HG03139 (cell line): ENCODE measurements around the gene ITFG1.
"Not testable (repeated sequence)": the region's sequence is repeated elsewhere in the genome, so short reads cannot be mapped to it uniquely, and the experiment has no call there.

Experiments used
- ATAC-seq: cut with Tn5 transposase; IDR thresholded peaks from one replicate; pipeline ENCODE4 v1.9.1; 2021; ENCODE audit not compliant: unreplicated experiment

ITFG1 gene

DNA sequence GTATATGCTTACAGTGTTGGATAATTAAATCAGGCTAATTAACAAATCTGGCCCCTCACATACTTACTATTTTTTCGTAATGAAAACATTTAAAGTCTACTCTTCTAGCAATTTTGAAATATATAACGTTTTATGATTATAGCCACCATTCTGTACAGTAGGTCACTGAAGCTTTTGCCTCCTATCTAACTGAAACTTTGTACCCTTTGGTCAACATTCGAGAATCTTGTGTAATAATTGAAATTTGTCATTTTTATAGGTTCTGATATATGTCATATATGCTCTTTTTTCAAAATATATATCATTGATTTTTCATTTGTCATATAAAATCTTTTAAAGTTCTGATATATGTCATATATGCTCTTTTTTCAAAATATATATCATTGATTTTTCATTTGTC, 12.9 kb upstream of the ITFG1 start:
- no peak for ATAC-seq

DNA sequence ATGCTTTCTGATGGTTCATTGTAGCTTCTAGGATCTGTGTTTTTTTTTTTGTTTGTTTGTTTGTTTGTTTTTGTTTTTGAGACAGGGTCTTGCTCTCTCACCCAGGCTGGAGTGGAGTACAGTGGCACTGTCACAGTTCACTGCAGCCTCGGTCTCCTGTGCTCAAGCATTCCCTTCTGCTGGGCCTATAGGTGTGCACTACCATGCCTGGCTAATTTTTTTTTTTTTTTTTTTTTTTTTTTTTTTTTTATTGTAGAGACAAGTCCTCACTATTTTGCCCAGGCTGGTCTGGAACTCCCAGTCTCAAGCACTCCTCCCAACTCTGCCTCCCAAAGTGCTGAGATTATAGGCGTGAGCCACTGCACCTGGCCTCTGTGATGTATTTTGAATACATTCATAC, 12.1 kb upstream of the ITFG1 start:
- not testable (repeated sequence) for ATAC-seq

DNA sequence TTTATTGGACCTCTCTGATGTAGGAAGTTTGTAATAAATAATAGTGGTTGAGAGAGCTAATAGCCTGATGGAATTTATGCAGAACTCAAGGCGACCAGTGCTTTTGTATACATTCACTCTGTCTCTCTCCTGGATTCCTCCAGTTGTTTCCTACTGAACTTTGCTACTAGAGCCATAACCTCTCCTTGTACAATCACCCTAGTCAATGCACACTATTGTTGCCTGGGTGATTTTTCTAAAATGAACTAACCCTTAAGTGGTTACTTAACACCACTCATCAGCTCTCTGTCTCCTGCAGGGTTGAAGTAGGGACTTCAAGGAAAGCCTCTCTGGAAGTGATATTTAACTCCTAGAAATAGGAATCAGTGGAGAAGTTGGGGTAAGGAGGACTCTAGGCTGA, 9.9 kb upstream of the ITFG1 start:
- ATAC-seq: no peak

DNA sequence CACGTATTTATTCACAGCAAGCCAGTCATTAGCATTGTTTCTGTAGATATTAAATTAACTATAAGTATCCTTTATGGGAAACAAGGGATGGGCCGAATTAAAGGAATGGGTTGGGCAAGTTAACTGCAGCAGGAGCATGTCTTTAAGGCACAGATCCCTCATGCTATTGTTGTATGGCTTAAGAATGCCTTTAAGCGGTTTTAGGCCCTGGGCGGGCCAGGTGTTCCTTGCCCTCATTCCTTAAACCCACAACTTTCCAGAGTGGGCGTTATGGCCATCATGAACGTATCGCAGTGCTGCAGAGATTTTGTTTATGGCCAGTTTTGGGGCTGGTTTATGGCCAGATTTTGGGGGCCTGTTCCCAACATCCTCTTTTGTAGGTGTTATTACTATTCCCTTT, 9.3 kb upstream of the ITFG1 start:
- ATAC-seq: no peak

DNA sequence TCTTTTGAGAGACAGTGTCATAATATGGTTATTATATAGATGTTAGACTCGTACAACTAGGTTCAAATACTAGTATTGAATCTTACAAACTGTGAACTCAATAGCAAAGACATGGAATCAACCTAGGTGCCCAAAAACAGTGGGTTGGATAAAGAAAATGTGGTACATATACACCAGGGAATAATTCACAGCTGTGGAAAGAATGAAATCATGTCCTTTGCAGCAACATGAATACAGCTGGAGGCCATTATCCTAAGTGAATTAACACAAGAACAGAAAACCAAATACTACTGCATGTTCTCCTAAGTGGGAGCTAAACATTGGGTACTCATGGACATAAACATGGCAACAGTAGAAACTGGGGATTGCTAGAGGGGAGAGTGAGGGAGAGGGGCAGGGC, 8.4 kb upstream of the ITFG1 start:
- ATAC-seq: no peak

DNA sequence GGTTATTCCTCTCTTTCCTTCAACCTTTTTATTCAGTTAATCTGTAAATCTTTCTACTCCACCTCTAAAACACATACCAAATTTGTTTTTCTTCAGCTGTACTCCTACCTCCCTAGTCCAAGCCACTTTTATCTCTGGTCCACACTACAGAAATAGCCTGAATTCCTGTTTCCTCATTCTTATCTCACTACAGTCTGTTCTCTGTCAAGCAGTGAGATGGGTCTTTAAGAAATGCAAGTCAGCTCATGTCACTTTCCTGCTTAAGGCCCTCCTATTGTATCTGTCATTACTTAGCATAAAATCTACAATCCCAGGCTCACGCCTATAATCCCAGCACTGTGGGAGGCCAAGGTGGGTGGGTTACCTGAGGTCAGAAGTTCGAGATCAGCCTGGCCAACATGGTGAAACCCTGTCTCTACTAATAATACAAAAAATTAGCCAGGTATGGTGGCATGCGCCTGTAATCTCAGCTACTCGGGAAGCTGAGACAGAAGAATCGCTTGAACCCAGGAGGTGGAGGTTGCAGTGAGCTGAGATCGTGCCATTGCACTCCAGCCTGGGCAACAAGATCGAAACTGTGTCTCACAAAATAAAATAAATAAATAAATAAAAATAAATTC, 7.3 kb upstream of the ITFG1 start:
- ATAC-seq: not testable (repeated sequence)

DNA sequence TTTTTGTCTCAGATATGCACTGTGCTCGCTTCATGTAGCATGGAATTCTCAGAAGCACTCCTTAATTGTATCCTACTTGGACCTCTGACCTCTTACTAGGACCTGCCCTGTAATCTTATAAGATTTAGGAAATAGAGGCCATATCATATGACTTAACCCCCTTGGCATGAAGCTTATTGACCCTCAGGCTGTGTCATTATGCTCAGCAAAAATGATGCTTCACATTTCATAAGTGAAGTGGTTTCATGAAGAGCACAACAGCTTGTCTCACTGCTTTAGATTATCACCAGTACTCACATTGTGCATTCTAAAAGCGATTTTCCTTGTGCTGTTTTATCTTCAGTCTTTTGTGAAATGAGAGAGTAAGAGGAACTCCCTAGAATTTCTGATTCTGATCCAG, 6.6 kb upstream of the ITFG1 start:
- ATAC-seq: no peak

DNA sequence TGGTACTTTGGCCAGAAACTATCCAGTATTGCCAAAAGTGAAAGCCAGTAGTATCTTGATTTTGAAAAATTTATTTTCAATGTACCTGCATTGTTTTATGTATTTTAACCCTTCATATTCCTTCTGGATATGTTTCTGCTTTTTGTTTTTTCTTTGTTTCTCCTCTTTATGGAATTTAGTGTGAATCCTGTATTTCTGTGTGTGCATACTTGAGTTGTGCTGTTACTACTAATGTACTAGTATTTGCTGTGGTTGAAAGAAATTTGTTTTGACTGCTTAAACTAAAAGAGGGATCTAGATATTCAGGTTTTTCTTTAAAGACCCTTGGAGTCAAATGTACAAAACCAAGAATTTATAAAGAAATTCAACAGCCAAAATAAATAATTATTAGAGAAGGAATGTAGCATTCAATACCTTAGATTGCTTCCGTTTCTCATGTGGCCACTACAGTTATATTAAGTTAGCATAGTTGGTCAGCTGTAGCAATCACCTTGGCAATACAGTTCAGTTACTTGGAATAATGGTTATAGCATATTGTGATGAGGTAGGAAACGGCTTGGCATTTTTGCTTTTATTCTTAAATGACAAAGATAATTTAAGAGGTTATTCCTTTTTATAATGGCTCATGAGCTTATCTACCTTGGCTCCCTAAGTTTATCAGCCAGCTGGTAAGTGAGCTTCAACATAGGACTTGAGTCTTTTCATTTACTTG, 5.2 kb upstream of the ITFG1 start:
- no peak for ATAC-seq

DNA sequence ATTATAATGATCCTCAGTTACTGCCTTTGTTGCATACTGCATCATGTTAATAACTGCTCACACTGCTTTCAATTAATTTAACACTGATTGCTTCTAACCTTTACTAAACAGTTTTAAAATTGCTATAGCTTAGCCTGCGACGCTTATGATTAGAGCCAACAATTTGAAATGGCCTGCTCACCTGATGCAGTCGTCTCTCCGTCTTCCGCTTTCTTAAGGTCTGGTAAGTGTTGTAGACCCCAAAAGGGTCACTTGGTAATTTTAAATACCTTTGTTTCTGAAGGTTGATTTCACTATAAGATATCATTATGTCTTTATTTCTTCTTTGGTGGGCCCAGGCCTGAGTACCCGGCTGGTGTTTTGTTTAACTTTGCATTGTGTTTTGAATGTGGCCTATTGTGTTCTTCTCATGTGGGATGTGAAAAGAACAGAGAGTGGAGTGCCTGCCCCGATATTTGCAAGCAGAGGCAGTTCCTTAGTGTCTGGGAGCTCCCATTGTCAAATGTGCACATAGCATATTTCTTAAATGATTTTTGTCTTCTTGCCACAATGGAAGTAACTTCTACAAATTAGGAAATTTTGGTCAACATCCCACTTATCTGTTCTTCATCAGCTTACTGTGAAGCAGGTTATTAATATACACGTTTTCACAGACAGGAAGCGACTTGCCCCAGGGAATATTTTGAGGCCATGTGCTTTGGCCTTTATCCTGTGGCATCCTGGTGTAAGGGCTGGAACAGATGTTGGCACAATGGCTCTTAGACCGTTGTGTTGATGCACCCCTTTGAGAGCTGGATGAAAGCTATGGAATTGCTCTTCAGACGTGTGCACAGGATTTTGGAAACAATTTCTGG, 3.1 kb upstream of the ITFG1 start:
- ATAC-seq: no peak

DNA sequence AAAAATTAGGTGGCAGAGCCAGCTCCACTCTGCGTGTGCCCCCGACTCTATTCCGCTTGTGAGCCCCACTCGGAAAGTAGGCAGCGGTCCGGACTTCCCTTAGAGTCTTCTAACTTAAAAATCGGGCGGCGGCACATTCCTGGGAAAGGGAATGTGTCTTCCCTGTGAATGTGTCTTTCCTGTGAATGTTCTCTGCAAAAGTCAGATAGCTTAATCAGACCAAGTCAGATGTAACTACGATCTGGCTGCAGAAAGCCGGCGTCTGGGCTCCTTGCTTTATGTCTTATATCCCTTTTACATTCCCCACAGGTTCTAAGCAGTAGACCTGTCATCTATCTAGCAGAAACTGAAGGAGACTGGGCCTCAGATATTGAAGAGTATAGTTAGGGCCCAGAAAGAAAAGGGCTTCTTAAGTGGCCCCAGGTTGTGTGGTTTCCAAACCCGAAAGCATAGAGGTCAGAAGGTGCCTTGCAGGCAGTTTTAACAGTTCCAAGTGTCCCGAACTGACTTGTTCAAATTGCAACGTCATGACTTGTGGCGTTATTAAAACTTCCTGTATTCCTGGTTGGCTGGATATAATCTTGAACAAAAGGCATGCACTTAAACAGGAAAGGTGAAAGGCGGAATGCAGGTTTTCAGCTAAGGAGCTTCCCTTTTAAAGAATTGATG, 869 bp upstream of the ITFG1 start:
- ATAC-seq: no peak

DNA sequence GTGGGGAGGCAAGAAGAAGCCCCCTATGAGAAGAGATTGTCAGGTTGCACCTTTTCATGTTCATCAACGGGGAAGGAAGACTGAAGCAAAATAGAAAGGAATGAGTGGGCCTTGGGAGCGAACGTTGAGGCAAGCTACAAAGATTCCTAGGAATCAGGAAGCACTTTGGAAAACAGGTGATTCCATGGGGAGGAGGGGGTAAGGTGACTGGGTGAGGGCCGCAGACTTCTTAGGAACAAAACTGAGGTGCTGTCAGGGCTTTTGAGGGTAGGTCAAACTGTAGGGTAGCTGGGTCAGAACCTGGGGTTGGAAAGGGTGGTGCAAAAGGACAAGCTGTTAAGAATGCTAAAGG, 528 bp downstream of the ITFG1 start:
- no peak for ATAC-seq

DNA sequence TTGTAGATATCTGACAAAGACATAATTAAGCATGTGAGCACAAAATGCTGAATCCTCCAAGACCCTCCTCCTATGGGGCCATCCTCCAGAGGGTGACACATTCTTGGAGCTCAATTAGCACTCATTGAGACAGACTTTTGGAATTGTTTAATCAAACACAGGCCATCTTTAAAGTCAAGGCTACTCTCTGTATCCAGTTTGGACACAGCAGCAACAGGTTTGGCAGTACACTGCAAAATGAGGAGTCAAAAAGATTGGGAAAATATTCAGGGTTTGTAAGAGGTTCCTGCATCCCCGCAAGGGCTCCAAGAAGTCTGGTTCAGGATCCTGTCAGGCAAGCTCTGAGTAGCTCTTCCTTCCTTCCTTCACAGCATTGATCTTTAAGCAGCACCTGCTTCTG, 1.3 kb downstream of the ITFG1 start:
- no peak for ATAC-seq

DNA sequence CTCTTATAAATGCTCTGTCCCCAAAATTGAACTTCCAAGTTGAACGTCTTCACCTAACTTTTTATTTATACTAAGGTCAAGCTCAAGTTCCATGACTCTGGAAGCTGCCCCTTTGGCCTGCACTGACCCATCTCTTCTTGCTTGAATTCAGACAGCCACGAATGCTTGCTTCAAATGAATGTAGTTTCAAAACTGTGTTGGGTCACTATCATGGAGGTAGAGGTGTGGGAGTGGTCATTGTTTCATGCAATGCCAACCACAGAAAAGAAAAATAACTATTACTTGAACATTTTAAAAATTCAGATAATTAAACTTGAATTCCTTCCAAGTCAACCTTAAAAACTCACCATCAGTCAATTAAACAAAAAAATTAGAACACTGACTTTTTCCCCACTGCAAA, 2.5 kb downstream of the ITFG1 start:
- no peak for ATAC-seq

DNA sequence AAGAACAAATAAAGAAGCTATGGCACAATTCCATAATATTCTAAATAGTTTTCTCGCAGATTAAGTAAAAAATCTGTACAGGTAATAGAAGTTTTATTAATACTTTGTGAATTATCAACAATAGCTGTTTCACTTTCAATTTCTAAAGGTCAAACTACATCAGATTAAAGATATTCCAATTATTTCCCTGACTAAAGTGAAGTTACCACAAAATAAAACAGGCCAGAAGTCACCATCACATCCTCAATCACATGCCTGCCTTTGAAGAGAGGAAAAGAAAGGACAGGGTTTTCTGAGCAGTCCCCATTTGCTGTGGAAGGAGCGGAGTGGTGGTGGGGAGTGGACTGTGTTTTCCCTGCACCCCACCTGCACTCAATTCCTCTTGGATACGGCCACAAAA, 11.1 kb downstream of the ITFG1 start:
- ATAC-seq: no peak

DNA sequence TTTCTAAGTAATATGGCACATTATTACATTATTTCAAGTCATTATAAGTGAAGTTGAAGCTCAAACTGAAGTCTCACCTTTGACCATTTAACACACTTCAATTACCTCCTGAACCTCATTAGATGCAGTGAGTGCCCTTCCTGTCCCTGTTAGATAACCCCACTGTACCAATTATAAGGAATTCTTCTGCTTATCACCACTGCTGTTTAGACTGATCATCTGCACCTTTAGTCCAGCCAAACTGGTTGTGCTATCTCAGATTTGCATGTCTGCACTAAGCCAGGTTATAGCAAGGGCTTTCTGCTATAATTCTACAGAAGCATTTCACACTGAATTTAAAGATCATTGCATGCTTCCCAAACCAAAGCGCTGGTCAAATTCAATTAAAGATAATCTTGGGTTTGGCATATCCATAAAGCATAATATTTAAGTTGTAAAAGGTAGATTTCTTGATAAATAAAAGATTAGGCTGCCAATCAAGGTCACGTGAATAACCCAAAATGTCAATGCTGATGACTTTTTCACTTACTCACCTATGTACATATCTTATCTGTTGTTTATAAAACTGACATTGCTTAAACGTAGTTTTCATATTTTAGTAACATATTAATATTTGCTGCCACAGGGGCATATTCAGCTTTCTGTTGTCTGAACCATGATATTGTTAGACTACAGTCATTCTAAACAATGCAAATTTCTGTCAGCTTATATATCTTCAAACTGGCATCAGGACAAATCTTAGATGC, 11.9 kb downstream of the ITFG1 start:
- ATAC-seq: no peak

DNA sequence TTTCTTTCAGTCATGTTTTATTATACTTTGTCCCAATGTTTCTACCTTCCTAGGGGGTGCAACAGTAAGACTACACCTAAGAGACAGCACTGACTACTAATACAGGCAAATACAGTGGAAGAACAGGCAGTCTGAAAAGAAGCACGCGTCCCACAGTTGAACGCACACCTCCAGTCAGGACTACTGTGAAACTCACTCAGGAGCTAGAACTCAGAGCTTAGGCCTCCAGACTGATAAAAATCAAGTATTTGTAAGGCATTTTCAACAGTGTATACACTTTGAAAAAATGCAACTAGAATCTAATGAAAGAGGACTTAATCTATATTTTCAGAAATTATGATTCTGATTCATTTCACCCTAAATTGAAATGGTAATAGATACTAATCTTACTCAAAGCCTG, 14.4 kb downstream of the ITFG1 start:
- no peak for ATAC-seq

DNA sequence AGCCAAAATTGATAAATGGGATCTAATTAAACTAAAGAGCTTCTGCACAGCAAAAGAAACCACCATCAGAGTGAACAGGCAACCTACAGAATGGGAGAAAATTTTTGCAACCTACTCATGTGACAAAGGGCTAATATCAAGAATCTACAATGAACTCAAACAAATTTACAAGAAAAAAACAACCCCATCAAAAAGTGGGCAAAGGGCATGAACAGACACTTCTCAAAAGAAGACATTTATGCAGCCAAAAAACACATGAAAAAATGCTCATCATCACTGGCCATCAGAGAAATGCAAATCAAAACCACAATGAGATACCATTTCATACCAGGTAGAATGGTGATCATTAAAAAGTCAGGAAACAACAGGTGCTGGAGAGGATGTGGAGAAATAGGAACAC, 18.0 kb downstream of the ITFG1 start:
- ATAC-seq: not testable (repeated sequence)

DNA sequence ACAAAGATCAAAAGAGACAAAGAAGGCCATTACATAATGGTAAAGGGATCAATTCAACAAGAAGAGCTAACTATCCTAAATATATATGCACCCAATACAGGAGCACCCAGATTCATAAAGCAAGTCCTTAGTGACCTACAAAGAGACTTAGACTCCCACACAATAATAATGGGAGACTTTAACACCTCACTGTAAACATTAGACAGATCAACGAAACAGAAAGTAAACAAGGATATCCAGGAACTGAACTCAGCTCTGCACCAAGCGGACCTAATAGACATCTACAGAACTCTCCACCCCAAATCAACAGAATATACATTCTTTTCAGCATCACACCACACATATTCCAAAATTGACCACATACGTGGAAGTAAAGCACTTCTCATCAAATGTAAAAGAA, 20.8 kb downstream of the ITFG1 start:
- not testable (repeated sequence) for ATAC-seq

DNA sequence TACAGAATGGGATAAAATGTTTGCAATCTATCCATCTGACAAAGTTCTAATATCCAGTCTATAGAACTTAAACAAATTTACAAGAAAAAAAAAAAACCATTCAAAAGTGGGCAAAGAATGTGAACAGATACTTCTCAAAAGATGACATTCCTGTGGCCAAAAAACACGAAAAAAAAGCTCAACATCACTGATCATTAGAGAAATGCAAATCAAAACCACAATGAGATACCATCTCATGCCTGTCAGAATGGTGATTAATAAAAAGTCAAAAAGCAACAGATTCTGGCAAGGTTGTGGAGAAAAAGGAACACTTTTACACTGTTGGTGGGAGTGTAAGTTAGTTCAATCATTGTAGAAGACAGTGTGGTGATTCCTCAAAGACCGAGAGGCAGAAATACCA, 26.6 kb downstream of the ITFG1 start:
- ATAC-seq: not testable (repeated sequence)

DNA sequence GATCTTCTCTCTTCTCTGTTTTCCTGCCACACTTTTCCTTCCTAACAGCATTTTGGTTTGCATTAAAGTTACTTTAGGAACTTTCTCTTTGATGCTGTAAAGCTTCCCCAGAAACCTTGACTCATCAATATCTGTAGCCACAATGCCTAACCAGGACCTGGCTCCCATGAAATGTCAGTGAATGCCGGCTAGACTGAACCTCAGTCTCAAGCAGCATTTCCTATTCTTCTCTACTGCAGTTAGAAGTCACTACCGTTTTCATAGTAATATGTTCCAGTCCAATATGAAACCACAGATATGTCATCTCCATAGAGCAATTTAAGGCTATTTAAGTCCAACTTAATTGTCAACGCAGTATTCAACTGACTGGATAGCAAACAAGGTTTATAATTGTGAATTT, 28.9 kb downstream of the ITFG1 start:
- ATAC-seq: no peak

DNA sequence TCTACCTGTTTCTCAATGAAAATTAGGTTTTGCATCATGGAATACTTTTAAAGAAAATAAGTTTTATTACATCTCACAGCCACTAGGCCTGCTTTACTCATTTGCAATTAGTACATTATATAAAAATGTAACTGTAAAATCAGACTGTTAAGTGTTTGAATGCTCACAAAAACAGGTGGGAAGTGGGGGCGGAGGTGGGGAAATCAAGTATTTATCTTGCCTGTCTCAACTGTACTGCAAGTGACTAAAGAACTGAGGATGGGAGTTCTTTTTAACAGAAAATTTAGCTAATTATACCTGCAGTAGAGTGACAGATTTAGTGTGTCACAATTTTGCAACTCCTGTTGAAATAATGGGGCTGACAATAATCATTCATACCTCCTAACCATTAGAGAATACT, 34.1 kb downstream of the ITFG1 start:
- ATAC-seq: no peak
